Body of pancreas (tissue), 4 donors: Measurements from ENCODE around the gene VAV2.

Source experiments
- POLR2A ChIP-seq, 3 donors: fragments of 450-650 bp; IDR thresholded peaks; one replicate each; pipeline ENCODE4 v1.6.1; 2016; ENCODE audit warnings: antibody characterized with exemption in 3 of 3, mild to moderate bottlenecking in 2 of 3
- TF ChIP-seq, protein P1 (sequence below), 7 experiments: fragments of 450-650 bp in 4 of 7; fragments of 200-600 bp in 3 of 7; sonication (generic) in 3 of 7; IDR thresholded peaks; one replicate each; pipeline ENCODE4 v1.5.1; 2016 to 2019; ENCODE audit warnings: antibody characterized with exemption in 7 of 7

- TF ChIP-seq, protein P1, sequence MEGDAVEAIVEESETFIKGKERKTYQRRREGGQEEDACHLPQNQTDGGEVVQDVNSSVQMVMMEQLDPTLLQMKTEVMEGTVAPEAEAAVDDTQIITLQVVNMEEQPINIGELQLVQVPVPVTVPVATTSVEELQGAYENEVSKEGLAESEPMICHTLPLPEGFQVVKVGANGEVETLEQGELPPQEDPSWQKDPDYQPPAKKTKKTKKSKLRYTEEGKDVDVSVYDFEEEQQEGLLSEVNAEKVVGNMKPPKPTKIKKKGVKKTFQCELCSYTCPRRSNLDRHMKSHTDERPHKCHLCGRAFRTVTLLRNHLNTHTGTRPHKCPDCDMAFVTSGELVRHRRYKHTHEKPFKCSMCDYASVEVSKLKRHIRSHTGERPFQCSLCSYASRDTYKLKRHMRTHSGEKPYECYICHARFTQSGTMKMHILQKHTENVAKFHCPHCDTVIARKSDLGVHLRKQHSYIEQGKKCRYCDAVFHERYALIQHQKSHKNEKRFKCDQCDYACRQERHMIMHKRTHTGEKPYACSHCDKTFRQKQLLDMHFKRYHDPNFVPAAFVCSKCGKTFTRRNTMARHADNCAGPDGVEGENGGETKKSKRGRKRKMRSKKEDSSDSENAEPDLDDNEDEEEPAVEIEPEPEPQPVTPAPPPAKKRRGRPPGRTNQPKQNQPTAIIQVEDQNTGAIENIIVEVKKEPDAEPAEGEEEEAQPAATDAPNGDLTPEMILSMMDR (IDR thresholded peaks at IDR 0.05) = no peak
- no peak for TF ChIP-seq POLR2A (IDR thresholded peaks at IDR 0.05)
Measured at GRCh38 chr9:133945977-133946753, 46.0 kb downstream of the VAV2 start.
